NB4 (cell line): Measurements from ENCODE around the gene MPHOSPH6.

Experiments
- CTCF ChIP-seq: IDR thresholded peaks from one replicate; pipeline ENCODE4 v1.5.1; 2012; ENCODE audit warnings: low read depth, low read length
- POLR2A ChIP-seq: IDR thresholded peaks from 2 replicates; pipeline ENCODE4 v1.6.1; 2011; ENCODE audit warnings: mild to moderate bottlenecking; ENCODE audit not compliant: insufficient read length; ENCODE audit errors: extremely low read depth

- TF ChIP-seq CTCF (no peak), POLR2A (no peak)
Measured at GRCh38 chr16:82133798-82134197, 36.2 kb downstream of the MPHOSPH6 start.
